ENCODE results near the gene DAGLA. TPM values are rescaled to one million over a fixed set of nuclear protein-coding genes. Genes with fewer than 3 reads are reported as not detected.

DAGLA gene
- total RNA-seq, 1 experiment from 2014 or later: 10.9 TPM

- Histone ChIP-seq H3K9me3 (ENCODE audit: low read depth, low read length, poor library complexity, severe bottlenecking) (no peaks in the 10 kb centered on the region), H3K36me3 (ENCODE audit: insufficient read depth, low read length, poor library complexity, severe bottlenecking) (peaks cover 10% of the 10 kb centered on the region), H3K4me1 (ENCODE audit: insufficient read depth, low read length, poor library complexity, severe bottlenecking) (peaks cover 10% of the 10 kb centered on the region), H3K27me3 (replicated peaks; ENCODE audit: insufficient read depth, low read depth, low read length, poor library complexity) (no peaks in the 10 kb centered on the region), H3K27ac (ENCODE audit: low read depth, low read length, poor library complexity, severe bottlenecking) (no peak overlapping the region), H3K4me3 (ENCODE audit: low read depth, low read length, poor library complexity, severe bottlenecking) (no peak overlapping the region)
- TF ChIP-seq CTCF (conservative IDR thresholded peaks at IDR 0.05; ENCODE audit: low read depth, low read length) (no peak), EZH2 (IDR thresholded peaks at IDR 0.05; ENCODE audit: borderline replicate concordance, low read depth, low read length, poor library complexity, severe bottlenecking) (no peak)
- BruUV-seq (replicated peaks): no TSS peak
- no peak for DNase-seq (ENCODE audit: low spot score)
- intact Hi-C loops (cut with micrococcal nuclease; ENCODE audit: unreplicated experiment): no loop called here
- CTCF ChIA-PET: interaction anchor here (1.1 kb wide), 1 partner anchor 328 kb away, joined by 5 read pairs; no protein-coding TSS in a partner anchor
- POLR2A ChIA-PET (ENCODE audit: low non-redundant PET): no interaction called here
Measured at GRCh38 chr11:61779666-61780525, 99.7 kb downstream of the DAGLA start.

- H3K4me3 ChIP-seq (ENCODE audit: low read depth, low read length, poor library complexity, severe bottlenecking): no peak overlapping the region
- no peaks in the 10 kb centered on the region for H3K9me3 ChIP-seq (ENCODE audit: low read depth, low read length, poor library complexity, severe bottlenecking)
- H3K27ac ChIP-seq (ENCODE audit: low read depth, low read length, poor library complexity, severe bottlenecking): no peak overlapping the region
- BruUV-seq (replicated peaks): no TSS peak
- peaks cover 10% of the 10 kb centered on the region for H3K4me1 ChIP-seq (ENCODE audit: insufficient read depth, low read length, poor library complexity, severe bottlenecking)
- intact Hi-C loops (cut with micrococcal nuclease; ENCODE audit: unreplicated experiment): no loop called here
- peaks cover 16% of the 10 kb centered on the region for H3K36me3 ChIP-seq (ENCODE audit: insufficient read depth, low read length, poor library complexity, severe bottlenecking)
- no peak for TF ChIP-seq EZH2 (IDR thresholded peaks at IDR 0.05; ENCODE audit: borderline replicate concordance, low read depth, low read length, poor library complexity, severe bottlenecking)
- TF ChIP-seq CTCF (conservative IDR thresholded peaks at IDR 0.05; ENCODE audit: low read depth, low read length): no peak
- ChIA-PET CTCF (interaction anchor here (1.1 kb wide), 1 partner anchor 327 kb away, joined by 5 read pairs; no protein-coding TSS in a partner anchor), POLR2A (ENCODE audit: low non-redundant PET) (interaction anchor here (0.6 kb wide), 1 partner anchor 680 kb away, joined by 7 read pairs; no protein-coding TSS in a partner anchor)
- no peak for DNase-seq (ENCODE audit: low spot score)
- H3K27me3 ChIP-seq (replicated peaks; ENCODE audit: insufficient read depth, low read depth, low read length, poor library complexity): no peaks in the 10 kb centered on the region
Measured at GRCh38 chr11:61780581-61781162, 100.5 kb downstream of the DAGLA start.

DNA sequence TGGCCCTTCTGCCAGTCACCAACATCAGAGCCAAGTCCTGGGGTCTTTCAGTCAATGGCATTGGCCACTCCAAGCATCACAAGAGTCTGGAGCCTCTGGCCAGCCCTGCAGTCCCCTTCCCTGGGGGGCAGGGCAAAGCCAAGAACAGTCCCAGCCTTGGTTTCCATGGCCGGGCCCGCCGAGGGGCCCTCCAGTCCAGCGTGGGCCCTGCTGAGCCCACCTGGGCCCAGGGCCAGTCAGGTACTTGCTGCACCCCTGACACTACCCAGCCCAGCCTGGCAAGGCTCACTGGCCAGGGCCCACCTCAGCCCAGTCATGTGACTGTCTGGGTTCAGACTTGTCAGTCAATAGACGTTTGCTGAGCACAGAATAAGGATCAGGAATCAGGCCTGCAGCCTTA is 101.4 kb downstream of the DAGLA start:
- no peak for DNase-seq (ENCODE audit: low spot score)
- no TSS peak for BruUV-seq (replicated peaks)
- Histone ChIP-seq H3K9me3 (ENCODE audit: low read depth, low read length, poor library complexity, severe bottlenecking) (no peaks in the 10 kb centered on the region), H3K36me3 (ENCODE audit: insufficient read depth, low read length, poor library complexity, severe bottlenecking) (peaks cover 21% of the 10 kb centered on the region), H3K27me3 (replicated peaks; ENCODE audit: insufficient read depth, low read depth, low read length, poor library complexity) (no peaks in the 10 kb centered on the region), H3K27ac (ENCODE audit: low read depth, low read length, poor library complexity, severe bottlenecking) (no peak overlapping the region), H3K4me3 (ENCODE audit: low read depth, low read length, poor library complexity, severe bottlenecking) (no peak overlapping the region), H3K4me1 (ENCODE audit: insufficient read depth, low read length, poor library complexity, severe bottlenecking) (peaks cover 8% of the 10 kb centered on the region)
- ChIA-PET CTCF (no interaction called here), POLR2A (ENCODE audit: low non-redundant PET) (interaction anchor here (0.6 kb wide), 1 partner anchor 679 kb away, joined by 7 read pairs; no protein-coding TSS in a partner anchor)
- intact Hi-C loops (cut with micrococcal nuclease; ENCODE audit: unreplicated experiment): no loop called here
- no peak for TF ChIP-seq EZH2 (IDR thresholded peaks at IDR 0.05; ENCODE audit: borderline replicate concordance, low read depth, low read length, poor library complexity, severe bottlenecking)
- no peak for TF ChIP-seq CTCF (conservative IDR thresholded peaks at IDR 0.05; ENCODE audit: low read depth, low read length)
